ENCODE data around the gene DUSP28.

DUSP28 gene

GRCh38 chr2:240579771-240580614 lies 19.8 kb downstream of the DUSP28 start:
- peak overlapping the region; percentile 53 for H3K27ac ChIP-seq (ENCODE audit: low read depth, low read length, severe bottlenecking)
- H3K36me3 ChIP-seq (ENCODE audit: control insufficient read depth, insufficient read depth, low read length): peaks cover 54% of the 10 kb centered on the region
- H3K4me1 ChIP-seq (ENCODE audit: control insufficient read depth, insufficient read depth, low read length, poor library complexity, severe bottlenecking): peaks cover 32% of the 10 kb centered on the region
- H3K4me3 ChIP-seq (ENCODE audit: extremely low read depth, insufficient read depth, low read length, poor library complexity, severe bottlenecking): no peak overlapping the region
- H3K9me3 ChIP-seq (ENCODE audit: control insufficient read depth, low read length): no peaks in the 10 kb centered on the region
- 79 to 88% methylated on average over 24 to 25 of the region's 27 CpGs for WGBS, 2 experiments (ENCODE audit: insufficient coverage in 2 of 2)

GRCh38 chr2:240581811-240582210 lies 21.7 kb downstream of the DUSP28 start:
- WGBS, 2 experiments (ENCODE audit: insufficient coverage in 2 of 2): 84 to 93% methylated on average over 2 of the region's 5 CpGs
- no peak overlapping the region for H3K27ac ChIP-seq (ENCODE audit: low read depth, low read length, severe bottlenecking)
- no peaks in the 10 kb centered on the region for H3K9me3 ChIP-seq (ENCODE audit: control insufficient read depth, low read length)
- peaks cover 38% of the 10 kb centered on the region for H3K4me1 ChIP-seq (ENCODE audit: control insufficient read depth, insufficient read depth, low read length, poor library complexity, severe bottlenecking)
- peaks cover 51% of the 10 kb centered on the region for H3K36me3 ChIP-seq (ENCODE audit: control insufficient read depth, insufficient read depth, low read length)
- no peak overlapping the region for H3K4me3 ChIP-seq (ENCODE audit: extremely low read depth, insufficient read depth, low read length, poor library complexity, severe bottlenecking)

DNA sequence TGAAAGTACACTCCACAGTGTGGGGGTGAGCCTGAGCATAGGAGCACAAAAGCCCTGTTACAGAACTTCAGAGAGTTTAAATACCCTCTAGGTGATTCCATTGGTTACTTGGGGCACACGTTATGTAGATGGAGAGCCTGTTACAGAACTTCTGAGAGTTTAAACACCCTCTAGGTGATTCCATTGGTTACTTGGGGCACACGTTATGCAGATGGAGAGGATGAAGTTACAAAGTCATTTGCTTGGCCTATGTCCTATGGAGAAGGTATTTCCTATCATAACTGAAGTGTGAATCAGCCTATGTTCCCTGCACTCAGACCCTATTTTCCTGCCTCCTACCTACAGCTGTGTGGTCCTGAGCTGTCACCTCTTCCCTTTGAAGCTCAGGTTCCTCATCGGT lies 22.6 kb downstream of the DUSP28 start:
- WGBS, 2 experiments (ENCODE audit: insufficient coverage in 2 of 2): 92 to 100% methylated on average over 2 to 3 of the region's 3 CpGs
- peaks cover 39% of the 10 kb centered on the region for H3K4me1 ChIP-seq (ENCODE audit: control insufficient read depth, insufficient read depth, low read length, poor library complexity, severe bottlenecking)
- no peak overlapping the region for H3K4me3 ChIP-seq (ENCODE audit: extremely low read depth, insufficient read depth, low read length, poor library complexity, severe bottlenecking)
- no peaks in the 10 kb centered on the region for H3K9me3 ChIP-seq (ENCODE audit: control insufficient read depth, low read length)
- no peak overlapping the region for H3K27ac ChIP-seq (ENCODE audit: low read depth, low read length, severe bottlenecking)
- peaks cover 43% of the 10 kb centered on the region for H3K36me3 ChIP-seq (ENCODE audit: control insufficient read depth, insufficient read depth, low read length)

DNA sequence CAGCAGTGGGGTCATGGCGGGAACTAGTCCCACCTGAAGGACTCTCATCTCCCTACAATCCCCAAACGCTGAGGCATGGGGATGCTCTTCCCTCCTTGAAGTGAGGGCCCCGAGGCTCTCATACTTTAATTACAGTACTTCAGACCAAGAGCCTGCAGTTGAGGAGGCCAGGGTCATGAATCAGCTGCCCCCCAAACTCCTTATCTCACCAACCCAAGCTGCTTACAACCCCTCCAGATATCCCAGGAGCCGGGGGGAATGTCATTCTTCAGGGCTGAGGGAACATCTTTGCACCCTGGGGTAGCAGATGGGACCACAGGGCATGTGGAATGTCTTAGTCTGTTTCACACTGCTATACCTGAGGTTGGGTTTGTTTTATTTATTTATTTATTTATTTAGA lies 23.6 kb downstream of the DUSP28 start:
- Histone ChIP-seq H3K27ac (ENCODE audit: low read depth, low read length, severe bottlenecking) (no peak overlapping the region), H3K4me3 (ENCODE audit: extremely low read depth, insufficient read depth, low read length, poor library complexity, severe bottlenecking) (no peak overlapping the region), H3K36me3 (ENCODE audit: control insufficient read depth, insufficient read depth, low read length) (peaks cover 36% of the 10 kb centered on the region), H3K9me3 (ENCODE audit: control insufficient read depth, low read length) (no peaks in the 10 kb centered on the region), H3K4me1 (ENCODE audit: control insufficient read depth, insufficient read depth, low read length, poor library complexity, severe bottlenecking) (peaks cover 44% of the 10 kb centered on the region)
- WGBS, 2 experiments (ENCODE audit: insufficient coverage in 2 of 2): 92 to 98% methylated on average over 3 to 4 of the region's 4 CpGs

DNA sequence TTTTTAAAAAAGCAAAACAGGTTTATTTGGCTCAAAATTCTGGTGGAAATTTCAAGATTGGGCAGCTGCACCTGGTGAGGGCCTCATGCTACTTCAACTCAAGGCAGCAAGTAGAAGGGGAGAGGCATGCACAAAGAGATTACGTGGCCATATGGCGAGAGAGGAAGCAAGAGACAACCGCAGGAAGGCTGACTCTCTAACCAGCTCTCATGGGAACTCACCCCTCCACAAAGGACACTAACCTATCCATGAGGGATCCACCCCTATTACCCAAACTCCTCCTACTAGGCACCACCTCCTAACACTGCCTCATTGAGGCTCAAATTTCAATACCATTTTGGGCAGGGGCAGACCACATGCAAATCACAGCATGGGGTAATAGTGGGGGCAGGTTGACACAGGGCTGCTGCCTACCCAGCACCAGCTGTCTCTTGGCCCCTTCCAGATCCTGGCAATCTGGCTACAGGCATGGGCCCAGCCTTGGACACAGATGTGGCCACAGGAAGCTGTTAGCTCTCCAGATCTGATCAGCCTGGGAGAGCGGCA lies 24.4 kb downstream of the DUSP28 start:
- Histone ChIP-seq H3K4me1 (ENCODE audit: control insufficient read depth, insufficient read depth, low read length, poor library complexity, severe bottlenecking) (peaks cover 36% of the 10 kb centered on the region), H3K36me3 (ENCODE audit: control insufficient read depth, insufficient read depth, low read length) (peaks cover 37% of the 10 kb centered on the region), H3K4me3 (ENCODE audit: extremely low read depth, insufficient read depth, low read length, poor library complexity, severe bottlenecking) (no peak overlapping the region), H3K27ac (ENCODE audit: low read depth, low read length, severe bottlenecking) (no peak overlapping the region), H3K9me3 (ENCODE audit: control insufficient read depth, low read length) (no peaks in the 10 kb centered on the region)
- WGBS, 2 experiments (ENCODE audit: insufficient coverage in 2 of 2): 79 to 83% methylated on average over 3 to 4 of the region's 4 CpGs

- WGBS, 2 experiments (ENCODE audit: insufficient coverage in 2 of 2): 83 to 91% methylated on average over 6 of the region's 6 CpGs
- H3K4me1 ChIP-seq (ENCODE audit: control insufficient read depth, insufficient read depth, low read length, poor library complexity, severe bottlenecking): peaks cover 31% of the 10 kb centered on the region
- peak overlapping the region; percentile 98 for H3K4me3 ChIP-seq (ENCODE audit: extremely low read depth, insufficient read depth, low read length, poor library complexity, severe bottlenecking)
- H3K9me3 ChIP-seq (ENCODE audit: control insufficient read depth, low read length): no peaks in the 10 kb centered on the region
- no peak overlapping the region for H3K27ac ChIP-seq (ENCODE audit: low read depth, low read length, severe bottlenecking)
- peaks cover 39% of the 10 kb centered on the region for H3K36me3 ChIP-seq (ENCODE audit: control insufficient read depth, insufficient read depth, low read length)
These were observed 24.9 kb downstream of the DUSP28 start for GRCh38 chr2:240585101-240585500.

- peaks cover 27% of the 10 kb centered on the region for H3K4me1 ChIP-seq (ENCODE audit: control insufficient read depth, insufficient read depth, low read length, poor library complexity, severe bottlenecking)
- no peaks in the 10 kb centered on the region for H3K9me3 ChIP-seq (ENCODE audit: control insufficient read depth, low read length)
- WGBS, 2 experiments (ENCODE audit: insufficient coverage in 2 of 2): 6 to 8% methylated on average over 6 to 17 of the region's 20 CpGs
- H3K4me3 ChIP-seq (ENCODE audit: extremely low read depth, insufficient read depth, low read length, poor library complexity, severe bottlenecking): peak overlapping the region; percentile 98
- peaks cover 42% of the 10 kb centered on the region for H3K36me3 ChIP-seq (ENCODE audit: control insufficient read depth, insufficient read depth, low read length)
- H3K27ac ChIP-seq (ENCODE audit: low read depth, low read length, severe bottlenecking): peak overlapping the region; percentile 50
These were observed 25.6 kb downstream of the DUSP28 start for GRCh38 chr2:240585681-240586197.

DNA sequence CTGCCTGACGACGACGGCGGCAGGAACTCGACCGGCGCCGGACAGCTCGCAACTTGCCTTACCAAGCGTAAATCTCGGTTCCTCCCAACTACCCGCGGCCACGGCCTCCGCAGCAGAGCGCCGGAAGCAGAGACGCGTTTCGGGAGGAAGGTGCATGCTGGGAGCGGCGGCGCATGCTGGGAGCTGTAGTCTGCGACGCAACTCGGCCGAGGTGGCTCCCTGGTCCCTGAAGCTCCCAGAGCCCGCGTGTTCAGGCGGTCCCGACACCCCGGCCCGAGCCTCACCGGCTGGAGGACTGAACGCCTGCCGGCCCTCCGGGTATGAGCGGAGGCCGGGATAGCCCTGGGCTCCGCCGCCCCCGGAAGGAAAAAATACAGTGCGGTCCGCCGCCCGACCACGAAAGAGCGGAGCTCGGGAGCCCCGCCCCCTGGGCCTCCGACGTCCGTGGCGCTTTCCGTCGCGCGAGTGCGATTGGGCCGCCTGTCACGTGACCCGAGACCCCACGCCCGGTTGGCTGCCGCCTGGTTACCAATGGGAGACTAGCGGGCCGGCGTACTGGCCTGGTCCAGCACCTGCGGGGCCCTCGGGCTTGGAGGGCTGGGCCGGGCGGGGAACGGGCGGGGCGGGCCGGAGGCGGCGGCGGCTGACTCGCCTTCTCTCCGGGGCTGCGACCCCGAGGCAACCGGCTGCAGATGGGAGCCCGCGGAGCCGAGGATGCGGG lies 26.2 kb downstream of the DUSP28 start, which contains the start of gene CAPN10:
Gene CAPN10 (plus strand): TSS at position 537 of the 721 bp plus-strand sequence. CDS start 178 bp downstream, at position 715.
- Histone ChIP-seq H3K4me3 (ENCODE audit: extremely low read depth, insufficient read depth, low read length, poor library complexity, severe bottlenecking) (peak within 1 kb of the TSS; percentile 98), H3K9me3 (ENCODE audit: control insufficient read depth, low read length) (no peaks in the 10 kb centered on the region), H3K36me3 (ENCODE audit: control insufficient read depth, insufficient read depth, low read length) (peaks cover 41% of the 10 kb centered on the region), H3K27ac (ENCODE audit: low read depth, low read length, severe bottlenecking) (peak within 1 kb of the TSS; percentile 50), H3K4me1 (ENCODE audit: control insufficient read depth, insufficient read depth, low read length, poor library complexity, severe bottlenecking) (peaks cover 33% of the 10 kb centered on the region)
- 0 to 1% methylated on average over 75 to 76 of the region's 88 CpGs for WGBS, 2 experiments (ENCODE audit: insufficient coverage in 2 of 2)

DNA sequence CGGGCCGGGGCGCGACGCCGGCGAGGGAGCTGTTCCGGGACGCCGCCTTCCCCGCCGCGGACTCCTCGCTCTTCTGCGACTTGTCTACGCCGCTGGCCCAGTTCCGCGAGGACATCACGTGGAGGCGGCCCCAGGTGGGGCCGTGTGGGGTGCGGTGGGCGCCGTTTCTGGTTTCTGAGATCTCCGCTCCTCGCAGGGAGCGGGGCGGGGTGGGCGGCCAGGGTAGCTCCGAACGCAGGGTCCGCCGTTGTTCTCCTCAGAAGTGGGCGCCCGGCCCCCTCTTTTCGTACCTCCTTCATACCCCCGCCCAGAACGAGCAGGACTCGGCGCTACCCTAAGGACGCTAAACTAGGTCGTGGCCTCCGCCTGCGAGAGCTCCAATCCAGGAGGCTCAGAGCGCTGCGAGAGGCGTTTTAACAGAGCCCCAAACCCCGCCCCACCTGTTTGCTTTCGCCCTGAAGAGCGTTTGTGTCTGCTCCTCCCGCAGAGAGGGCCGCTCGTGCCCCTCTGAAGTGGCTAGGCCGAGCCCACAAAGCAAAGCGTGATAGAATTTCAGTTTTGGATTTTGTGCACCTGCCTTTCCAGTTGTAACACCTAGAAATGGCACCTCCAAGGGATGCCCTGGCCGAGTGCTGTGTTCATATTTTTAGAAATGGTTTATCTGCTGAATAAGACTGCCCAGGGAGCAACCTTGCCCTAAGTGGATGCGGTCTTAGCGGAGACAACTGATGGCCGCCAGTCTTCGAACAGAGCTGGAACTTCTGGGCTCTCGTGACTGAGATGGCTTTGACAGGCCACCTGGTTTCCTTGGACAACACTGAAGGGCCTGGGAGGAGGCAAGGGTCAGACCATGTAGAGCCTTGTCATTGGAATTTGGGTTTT lies 27.0 kb downstream of the DUSP28 start:
- Histone ChIP-seq H3K36me3 (ENCODE audit: control insufficient read depth, insufficient read depth, low read length) (peaks cover 40% of the 10 kb centered on the region), H3K9me3 (ENCODE audit: control insufficient read depth, low read length) (no peaks in the 10 kb centered on the region), H3K4me1 (ENCODE audit: control insufficient read depth, insufficient read depth, low read length, poor library complexity, severe bottlenecking) (peaks cover 37% of the 10 kb centered on the region), H3K4me3 (ENCODE audit: extremely low read depth, insufficient read depth, low read length, poor library complexity, severe bottlenecking) (peak overlapping the region; percentile 98), H3K27ac (ENCODE audit: low read depth, low read length, severe bottlenecking) (no peak overlapping the region)
- 4 to 7% methylated on average over 41 to 59 of the region's 62 CpGs for WGBS, 2 experiments (ENCODE audit: insufficient coverage in 2 of 2)
